Activated naive CD4-positive, alpha-beta T cell treated with anti-CD3 and anti-CD28 coated beads, Interleukin-2, amount 10 ng/mL, durations not matched to agents 7 days and 5 days (primary cell): ENCODE data around the gene RBM8A.
A peak's percentile ranks its signal among the peaks of the same experiment; 100 is the strongest.

ENCODE experiments used
- CTCF ChIA-PET: fragments of 350-600 bp; sonication (Branson Sonifier 250); formaldehyde crosslinking; loops from one replicate; lab custom pipeline; 2021; ENCODE audit warnings: antibody characterized with exemption; lab: Charles Lee
- DNase-seq: peaks from one replicate; pipeline ENCODE4 v3.0.0-alpha.2; 2020
- H3K27ac Mint-ChIP-seq: one replicate; pipeline ENCODE4 v1.8.0; 2021; ENCODE audit warnings: mild to moderate bottlenecking, moderate library complexity, mixed read lengths
- H3K27me3 Mint-ChIP-seq: one replicate; pipeline ENCODE4 v1.8.0; 2021; ENCODE audit warnings: mild to moderate bottlenecking, mixed read lengths
- H3K36me3 Mint-ChIP-seq: one replicate; pipeline ENCODE4 v1.8.0; 2021; ENCODE audit warnings: mixed read lengths
- H3K4me1 Mint-ChIP-seq: one replicate; pipeline ENCODE4 v1.8.0; 2021; ENCODE audit warnings: mixed read lengths
- H3K4me3 Mint-ChIP-seq: one replicate; pipeline ENCODE4 v1.8.0; 2021; ENCODE audit warnings: mild to moderate bottlenecking, moderate library complexity, mixed read lengths
- H3K9me3 Mint-ChIP-seq: one replicate; pipeline ENCODE4 v1.8.0; 2021; ENCODE audit warnings: mixed read lengths

The RBM8A gene

GRCh38 chr1:145892486-145893087, 34.7 kb downstream of the RBM8A start:
- Mint-ChIP-seq H3K4me3 (no peak overlapping the region), H3K9me3 (no peaks in the 10 kb centered on the region), H3K36me3 (no peaks in the 10 kb centered on the region), H3K27me3 (peaks cover 6% of the 10 kb centered on the region), H3K4me1 (no peaks in the 10 kb centered on the region), H3K27ac (no peak overlapping the region)
- DNase-seq = no peak
- CTCF ChIA-PET = interaction anchor here (0.6 to 3.5 kb wide), 21 partner anchors 9 to 141 kb away, joined by 3 to 34 read pairs (median 5); partner anchors contain the start of genes ITGA10, NUDT17 and PIAS3

DNA sequence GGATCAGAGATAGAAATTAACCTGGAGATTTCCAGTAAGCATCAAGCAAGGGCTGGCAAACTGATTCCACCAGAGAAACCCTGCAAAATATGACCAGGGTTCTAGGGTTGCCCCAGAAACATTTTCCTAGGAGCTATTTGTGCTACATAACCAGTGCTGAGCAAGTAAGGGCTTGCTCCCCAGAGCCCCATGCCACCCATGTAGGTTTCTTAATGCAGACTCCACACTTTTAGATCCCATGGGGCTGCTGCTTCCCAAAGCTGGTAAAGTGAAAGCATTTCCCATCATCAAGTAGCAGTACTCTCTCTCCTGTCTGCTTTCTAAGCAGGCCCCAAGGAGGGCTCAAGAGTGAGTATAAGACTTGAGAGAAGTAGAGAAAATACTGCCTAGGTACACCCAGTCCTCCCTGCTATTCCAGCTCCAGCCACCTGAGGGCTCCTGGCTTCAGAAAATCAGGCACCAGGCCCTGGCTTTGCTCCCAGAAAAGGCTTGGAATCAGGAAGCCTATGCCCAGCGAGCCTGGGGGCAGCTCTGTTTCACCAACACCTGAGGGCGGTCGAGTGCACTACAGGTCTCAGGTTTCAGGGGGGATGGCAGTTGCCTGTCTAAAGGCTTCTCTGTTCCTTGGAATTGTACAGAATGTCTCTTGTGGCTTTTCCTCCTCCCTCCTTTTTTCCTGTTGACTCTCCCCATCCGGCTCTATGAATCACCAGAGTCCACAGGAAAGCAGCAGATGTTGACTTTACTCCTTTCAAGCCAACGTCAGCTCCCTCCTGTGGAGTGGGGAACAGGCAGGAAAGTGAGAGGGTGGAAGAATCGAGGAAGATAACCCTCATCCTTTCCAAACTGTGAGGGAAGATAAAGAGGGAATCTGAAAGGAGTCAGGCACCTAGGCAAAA, 35.4 kb downstream of the RBM8A start:
- no peaks in the 10 kb centered on the region for H3K9me3 Mint-ChIP-seq
- H3K27ac Mint-ChIP-seq = no peak overlapping the region
- DNase-seq = peak; percentile 73
- CTCF ChIA-PET = interaction anchor here (0.7 to 3.5 kb wide), 23 partner anchors 9 to 141 kb away, joined by 3 to 34 read pairs (median 5); partner anchors contain the start of genes ITGA10, PEX11B and PIAS3
- peaks cover 14% of the 10 kb centered on the region for H3K27me3 Mint-ChIP-seq
- H3K4me1 Mint-ChIP-seq = peaks cover 1% of the 10 kb centered on the region
- no peak overlapping the region for H3K4me3 Mint-ChIP-seq
- H3K36me3 Mint-ChIP-seq = no peaks in the 10 kb centered on the region

GRCh38 chr1:145891143-145891542, 36.1 kb downstream of the RBM8A start:
- Mint-ChIP-seq H3K4me1 (peaks cover 6% of the 10 kb centered on the region), H3K4me3 (no peak overlapping the region), H3K36me3 (no peaks in the 10 kb centered on the region), H3K9me3 (no peaks in the 10 kb centered on the region), H3K27ac (no peak overlapping the region), H3K27me3 (peaks cover 15% of the 10 kb centered on the region)
- CTCF ChIA-PET = interaction anchor here (0.7 to 3.5 kb wide), 18 partner anchors 8 to 142 kb away, joined by 3 to 34 read pairs (median 6); partner anchors contain the start of genes ITGA10, PEX11B and PIAS3
- DNase-seq = no peak

DNA sequence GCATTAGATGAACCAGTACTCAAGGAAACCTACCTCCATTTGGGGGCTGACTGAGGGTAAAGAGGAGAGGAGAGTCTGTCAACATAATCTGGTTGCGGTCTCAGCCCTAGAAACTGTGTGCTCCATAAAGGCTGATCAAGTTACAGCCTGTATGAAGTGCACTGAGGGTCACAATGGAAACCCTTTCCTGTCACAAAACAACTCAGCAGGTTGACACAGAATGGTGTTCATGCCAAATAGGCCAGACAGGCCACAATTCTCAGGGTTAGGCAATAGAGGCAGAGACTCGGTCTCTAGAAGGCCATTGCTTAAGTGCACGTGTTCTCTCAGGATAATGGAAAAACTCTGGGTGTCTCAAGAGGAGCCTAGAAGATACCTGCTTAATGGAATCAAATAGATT, 37.6 kb downstream of the RBM8A start:
- Mint-ChIP-seq H3K4me3 (no peak overlapping the region), H3K36me3 (no peaks in the 10 kb centered on the region), H3K4me1 (peaks cover 14% of the 10 kb centered on the region), H3K27me3 (peaks cover 29% of the 10 kb centered on the region), H3K27ac (no peak overlapping the region), H3K9me3 (no peaks in the 10 kb centered on the region)
- DNase-seq = no peak
- CTCF ChIA-PET = interaction anchor here (0.9 kb wide), 1 partner anchor 44 kb away, joined by 4 read pairs; the partner anchor contains the start of gene NUDT17

DNA sequence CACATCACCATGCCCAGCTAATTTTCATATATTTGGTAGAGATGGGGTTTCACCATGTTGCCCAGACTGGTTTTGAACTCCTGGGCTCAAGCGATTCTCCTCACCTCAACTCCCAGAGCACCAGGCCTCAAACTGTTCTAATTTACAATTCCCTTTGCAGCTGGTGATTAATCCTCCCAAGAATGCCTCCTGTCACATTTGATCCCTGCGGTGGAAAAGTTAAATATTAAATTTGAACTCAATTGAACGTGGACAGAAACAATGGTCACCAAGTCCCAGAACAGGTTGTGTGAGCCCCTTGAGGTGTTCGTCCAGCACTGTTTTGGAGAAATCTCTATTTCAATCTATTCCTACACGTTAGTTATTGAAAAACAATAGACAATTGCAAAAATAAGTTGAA, 39.7 kb downstream of the RBM8A start:
- no peak overlapping the region for H3K27ac Mint-ChIP-seq
- CTCF ChIA-PET = interaction anchor here (1.9 kb wide), 1 partner anchor 23 kb away, joined by 4 read pairs; no protein-coding TSS in a partner anchor
- no peak overlapping the region for H3K4me3 Mint-ChIP-seq
- H3K9me3 Mint-ChIP-seq = no peaks in the 10 kb centered on the region
- DNase-seq = no peak
- peaks cover 16% of the 10 kb centered on the region for H3K4me1 Mint-ChIP-seq
- no peaks in the 10 kb centered on the region for H3K36me3 Mint-ChIP-seq
- peaks cover 48% of the 10 kb centered on the region for H3K27me3 Mint-ChIP-seq

DNA sequence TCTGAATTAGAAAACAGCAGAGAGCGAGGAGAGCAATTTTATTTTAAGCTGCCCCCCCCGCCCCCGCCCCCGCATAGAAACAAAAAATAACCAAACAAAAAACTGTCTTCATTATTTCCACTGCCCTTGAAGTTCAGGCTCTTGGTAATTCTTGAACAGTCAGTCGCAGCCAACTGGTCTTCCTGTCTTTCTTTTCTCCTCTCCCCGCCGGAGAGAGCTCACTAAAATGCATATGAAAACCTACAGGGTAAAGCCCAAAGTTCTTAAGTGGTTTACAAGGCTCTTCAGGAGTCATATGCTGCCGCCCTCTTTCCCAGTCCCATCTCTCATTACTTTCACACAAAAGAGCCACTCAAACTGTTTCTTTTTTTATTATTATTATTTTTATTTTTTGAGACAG, 40.5 kb downstream of the RBM8A start:
- Mint-ChIP-seq H3K36me3 (no peaks in the 10 kb centered on the region), H3K4me3 (peak overlapping the region; percentile 67), H3K4me1 (peaks cover 16% of the 10 kb centered on the region), H3K27me3 (peaks cover 49% of the 10 kb centered on the region), H3K27ac (no peak overlapping the region), H3K9me3 (no peaks in the 10 kb centered on the region)
- no peak for DNase-seq
- CTCF ChIA-PET = interaction anchor here (1.9 to 2.4 kb wide), 2 partner anchors 24 to 28 kb away, joined by 4 to 8 read pairs; partner anchors contain the start of gene PIAS3

DNA sequence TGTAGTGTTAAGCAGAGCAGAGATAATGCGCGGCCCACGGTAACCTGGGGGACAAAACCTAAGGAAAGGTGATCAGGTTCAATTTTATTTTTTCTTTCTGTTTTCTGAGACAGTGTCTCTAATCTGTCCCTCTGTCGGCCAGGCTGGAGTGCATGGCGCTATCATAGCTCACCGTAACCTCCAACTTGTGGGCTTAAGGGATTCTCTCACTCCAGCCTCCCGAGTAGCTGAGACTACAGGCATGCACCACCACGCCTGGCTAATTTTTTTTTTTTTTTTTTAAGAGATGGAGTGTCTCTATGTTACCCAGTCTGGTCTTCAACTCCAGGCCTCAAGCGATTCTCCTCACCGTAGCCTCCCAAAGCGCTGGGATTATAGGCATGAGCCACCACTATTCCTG, 40.9 kb downstream of the RBM8A start:
- Mint-ChIP-seq H3K4me1 (peaks cover 16% of the 10 kb centered on the region), H3K9me3 (no peaks in the 10 kb centered on the region), H3K27me3 (peaks cover 52% of the 10 kb centered on the region), H3K27ac (no peak overlapping the region), H3K4me3 (peak overlapping the region; percentile 73), H3K36me3 (no peaks in the 10 kb centered on the region)
- no peak for DNase-seq
- CTCF ChIA-PET = interaction anchor here (1.0 to 2.4 kb wide), 2 partner anchors 27 to 37 kb away, joined by 3 to 8 read pairs; partner anchors contain the start of gene PIAS3

DNA sequence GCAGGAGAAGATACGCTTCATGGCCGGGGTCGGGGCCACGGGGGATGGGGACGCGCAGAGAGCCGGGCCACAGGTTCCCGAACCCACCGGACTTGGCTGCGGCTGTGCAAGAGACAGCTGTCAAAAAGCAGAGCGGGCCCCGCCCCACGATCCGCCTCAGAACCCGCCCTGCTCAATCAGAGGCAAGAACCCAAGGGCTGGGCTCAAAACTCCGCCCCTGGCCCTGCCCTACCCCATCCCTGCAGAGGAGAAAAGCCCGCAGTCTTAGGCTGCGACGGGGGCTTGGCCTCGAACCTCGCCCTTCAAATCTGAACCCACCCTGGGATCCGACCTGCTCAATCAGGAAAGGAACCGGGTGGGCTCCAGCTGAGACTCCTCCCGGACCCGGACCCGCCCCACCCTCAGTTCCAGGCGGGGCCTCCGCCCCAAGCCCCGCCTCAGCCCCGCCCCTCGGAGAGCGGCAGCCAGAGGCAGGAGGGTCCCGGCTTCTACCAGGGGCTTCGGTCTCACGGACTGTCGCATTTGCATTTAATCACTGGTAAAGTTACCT, 41.5 kb downstream of the RBM8A start, which contains the start of gene ANKRD35:
TSS of gene ANKRD35 (minus strand) at position 129 of the 550 bp plus-strand sequence. CDS start at position 21, 108 bp downstream.
- H3K27me3 Mint-ChIP-seq = peaks cover 56% of the 10 kb centered on the region
- peak within 1 kb of the TSS; percentile 73 for H3K4me3 Mint-ChIP-seq
- H3K4me1 Mint-ChIP-seq = peaks cover 16% of the 10 kb centered on the region
- H3K27ac Mint-ChIP-seq = no peak within 1 kb of the TSS
- no peaks in the 10 kb centered on the region for H3K36me3 Mint-ChIP-seq
- DNase-seq = peak; percentile 95
- CTCF ChIA-PET = interaction anchor here (0.8 to 2.4 kb wide), 5 partner anchors 24 to 40 kb away, joined by 3 to 8 read pairs (median 3); partner anchors contain the start of genes NUDT17 and PIAS3
- H3K9me3 Mint-ChIP-seq = no peaks in the 10 kb centered on the region

DNA sequence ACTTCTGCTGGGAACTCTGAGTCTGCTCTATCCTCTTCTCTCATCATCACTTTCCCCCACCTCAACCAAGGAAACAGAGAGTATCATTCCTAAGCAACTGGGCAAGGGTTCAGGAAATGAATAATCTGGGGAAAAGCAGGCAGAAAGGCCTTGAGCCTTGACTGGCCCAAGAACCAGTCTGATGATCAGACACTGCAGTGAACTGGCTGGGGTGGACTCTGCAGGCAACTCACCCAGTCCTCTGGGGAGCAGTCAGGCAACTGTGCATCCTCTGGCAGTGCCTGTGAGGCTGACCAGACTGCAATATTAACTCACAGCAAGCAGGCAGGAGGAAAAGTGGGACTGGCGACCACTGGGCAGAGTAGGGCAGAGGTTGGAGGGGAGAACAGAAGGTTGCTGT, 42.6 kb downstream of the RBM8A start:
- CTCF ChIA-PET = interaction anchor here (0.6 to 2.4 kb wide), 2 partner anchors 26 to 97 kb away, joined by 3 to 8 read pairs; partner anchors contain the start of gene PIAS3
- Mint-ChIP-seq H3K27me3 (peaks cover 60% of the 10 kb centered on the region), H3K4me3 (peak overlapping the region; percentile 73), H3K36me3 (no peaks in the 10 kb centered on the region), H3K27ac (no peak overlapping the region), H3K9me3 (no peaks in the 10 kb centered on the region), H3K4me1 (peaks cover 16% of the 10 kb centered on the region)
- DNase-seq = no peak

GRCh38 chr1:145879775-145880174, 47.5 kb downstream of the RBM8A start:
- CTCF ChIA-PET = interaction anchor here (1.0 to 2.3 kb wide), 7 partner anchors 8 to 34 kb away, joined by 3 to 9 read pairs (median 4); partner anchors contain the start of genes NUDT17 and PIAS3
- Mint-ChIP-seq H3K4me3 (no peak overlapping the region), H3K36me3 (no peaks in the 10 kb centered on the region), H3K27me3 (peaks cover 78% of the 10 kb centered on the region), H3K9me3 (no peaks in the 10 kb centered on the region), H3K27ac (no peak overlapping the region), H3K4me1 (peaks cover 3% of the 10 kb centered on the region)
- no peak for DNase-seq

GRCh38 chr1:145878724-145879123, 48.6 kb downstream of the RBM8A start:
- DNase-seq = no peak
- Mint-ChIP-seq H3K36me3 (no peaks in the 10 kb centered on the region), H3K4me3 (no peak overlapping the region), H3K9me3 (no peaks in the 10 kb centered on the region), H3K4me1 (no peaks in the 10 kb centered on the region), H3K27ac (no peak overlapping the region), H3K27me3 (peaks cover 75% of the 10 kb centered on the region)
- CTCF ChIA-PET = interaction anchor here (1.0 to 1.8 kb wide), 4 partner anchors 20 to 33 kb away, joined by 3 to 7 read pairs (median 4); partner anchors contain the start of genes NUDT17 and PIAS3

DNA sequence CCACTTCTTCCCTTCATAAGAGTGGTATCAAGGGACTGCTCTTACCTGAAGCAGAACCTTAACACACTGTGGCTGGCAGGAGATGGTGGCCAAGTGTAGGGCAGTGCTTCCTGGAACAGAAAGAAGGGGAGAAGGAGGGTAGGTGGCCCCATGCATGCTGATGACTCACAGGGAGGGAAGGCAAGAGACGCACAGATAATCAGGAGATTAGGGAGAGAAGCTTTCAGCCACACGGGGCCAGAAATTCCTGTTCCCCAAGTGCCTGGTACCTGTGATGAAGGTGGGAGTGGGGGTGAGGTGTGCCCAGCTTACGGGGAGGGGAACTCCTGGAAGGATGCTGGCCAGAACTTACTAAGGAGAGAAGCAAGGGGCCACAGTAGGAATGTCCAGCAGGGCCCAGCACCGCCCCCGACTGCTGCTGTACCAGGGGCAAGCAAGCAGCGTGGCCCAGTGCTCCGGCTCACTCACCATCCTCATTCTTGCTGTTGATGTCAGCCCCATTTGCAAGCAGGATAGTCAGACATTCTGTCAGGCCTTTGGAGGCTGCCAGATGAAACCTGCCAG, 49.3 kb downstream of the RBM8A start:
- H3K4me3 Mint-ChIP-seq = no peak overlapping the region
- no peaks in the 10 kb centered on the region for H3K36me3 Mint-ChIP-seq
- peaks cover 77% of the 10 kb centered on the region for H3K27me3 Mint-ChIP-seq
- DNase-seq = no peak
- H3K27ac Mint-ChIP-seq = no peak overlapping the region
- no peaks in the 10 kb centered on the region for H3K9me3 Mint-ChIP-seq
- peaks cover under 1% of the 10 kb centered on the region for H3K4me1 Mint-ChIP-seq
- CTCF ChIA-PET = no interaction called here

DNA sequence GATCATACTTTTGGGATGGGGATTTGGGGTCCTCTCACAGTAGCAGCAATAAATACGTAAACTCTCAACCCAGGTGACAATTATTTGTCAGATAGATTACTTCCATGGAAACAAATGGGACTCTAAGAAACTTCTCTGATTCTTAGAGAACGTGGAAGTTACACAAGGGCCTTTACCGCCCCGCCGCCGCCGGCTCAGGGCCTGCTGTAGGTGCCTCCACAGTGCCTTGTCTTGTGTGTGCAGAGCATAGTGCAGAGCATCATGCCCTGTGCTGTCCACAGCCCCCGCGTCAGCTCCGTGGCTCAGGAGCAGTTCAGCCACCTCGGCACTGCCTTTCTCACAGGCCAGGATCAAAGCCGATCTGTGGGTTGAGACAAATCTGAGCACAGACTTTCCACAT, 52.6 kb downstream of the RBM8A start:
- H3K27ac Mint-ChIP-seq = no peak overlapping the region
- CTCF ChIA-PET = interaction anchor here (0.6 to 1.7 kb wide), 3 partner anchors 13 to 30 kb away, joined by 3 to 7 read pairs (median 6); no protein-coding TSS in a partner anchor
- DNase-seq = no peak
- no peak overlapping the region for H3K4me3 Mint-ChIP-seq
- peaks cover 79% of the 10 kb centered on the region for H3K27me3 Mint-ChIP-seq
- peaks cover 16% of the 10 kb centered on the region for H3K4me1 Mint-ChIP-seq
- H3K36me3 Mint-ChIP-seq = no peaks in the 10 kb centered on the region
- no peaks in the 10 kb centered on the region for H3K9me3 Mint-ChIP-seq
